Osteoblast (primary cell): ENCODE results near the gene EIF4G3. TPM values are rescaled to one million over a fixed set of nuclear protein-coding genes. Genes with fewer than 3 reads are reported as not detected.

Source experiments
- DNase-seq: peaks from one replicate; pipeline ENCODE4 v3.0.0; 2011; ENCODE audit warnings: low spot score, mixed read lengths; ENCODE audit not compliant: insufficient read length; ENCODE audit errors: missing footprints
- H2AFZ ChIP-seq: 2 replicates; pipeline ENCODE4 v1.6.0; 2011; ENCODE audit warnings: mild to moderate bottlenecking, low read length
- H3K27ac ChIP-seq: 2 replicates; pipeline ENCODE4 v1.5.1; 2011; ENCODE audit warnings: mild to moderate bottlenecking, low read depth, low read length, moderate library complexity
- H3K27me3 ChIP-seq: 2 replicates; pipeline ENCODE4 v1.6.0; 2012; ENCODE audit warnings: mild to moderate bottlenecking, control low read depth, inconsistent platforms, low read length, moderate library complexity; ENCODE audit not compliant: insufficient read depth
- H3K36me3 ChIP-seq: 2 replicates; pipeline ENCODE4 v1.5.1; 2011; ENCODE audit warnings: mild to moderate bottlenecking, low read length, control low read depth, moderate library complexity; ENCODE audit not compliant: insufficient read depth
- H3K4me1 ChIP-seq: 2 replicates; pipeline ENCODE4 v1.5.1; 2011; ENCODE audit warnings: mild to moderate bottlenecking, low read length, control low read depth, moderate library complexity; ENCODE audit not compliant: insufficient read depth
- H3K4me2 ChIP-seq: 2 replicates; pipeline ENCODE4 v1.6.0; 2011; ENCODE audit warnings: mild to moderate bottlenecking, low read length; ENCODE audit not compliant: insufficient read depth
- H3K4me3 ChIP-seq: fragments of 200-600 bp; sonication (generic); 3 replicates; pipeline ENCODE4 v1.5.1; 2012; ENCODE audit warnings: mild to moderate bottlenecking, low read length, inconsistent platforms; ENCODE audit not compliant: insufficient read depth
- H3K79me2 ChIP-seq: 2 replicates; pipeline ENCODE4 v1.6.0; 2012; ENCODE audit warnings: mild to moderate bottlenecking, low read length, control low read depth, inconsistent platforms; ENCODE audit not compliant: insufficient read depth
- H3K9me3 ChIP-seq: 2 replicates; pipeline ENCODE4 v1.5.1; 2011; ENCODE audit warnings: low read depth, low read length, control low read depth
- H4K20me1 ChIP-seq: 2 replicates; pipeline ENCODE4 v1.6.0; 2012; ENCODE audit warnings: mild to moderate bottlenecking, low read length, control low read depth; ENCODE audit not compliant: insufficient read depth
- total RNA-seq: library from RNA; depleted of rRNA; stranded (reverse); fragments of >200 nt; gene quantifications from 2 replicates; pipeline ENCODE4 v1.2.3, GENCODE V29; 2012
- TF ChIP-seq, protein P1 (sequence below): IDR thresholded peaks from 2 replicates; pipeline ENCODE4 v1.5.1; 2011; ENCODE audit warnings: mild to moderate bottlenecking, low read depth, low read length, moderate library complexity; ENCODE audit errors: extremely low read depth

EIF4G3 gene
- total RNA-seq, 1 donor: 55.0 TPM

DNA sequence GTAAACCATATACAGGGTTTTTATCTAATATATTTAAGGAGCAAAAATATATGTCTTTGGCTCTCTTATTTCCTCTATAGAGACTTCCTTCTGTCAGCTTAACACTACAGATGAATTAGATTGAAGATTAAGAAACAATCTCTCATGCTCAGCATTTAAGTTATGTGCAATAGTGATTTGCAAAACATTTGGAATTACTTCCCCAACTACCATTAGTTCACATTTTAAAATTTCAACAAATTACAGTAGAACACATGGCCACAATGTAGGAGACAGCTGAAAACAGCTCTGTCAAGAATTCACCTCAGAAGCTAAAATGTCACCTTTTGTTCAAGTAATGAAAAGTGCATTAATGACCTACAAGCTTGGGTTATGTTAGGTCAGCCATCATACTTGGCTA is 177.9 kb downstream of the EIF4G3 start:
- no peak overlapping the region for H2AFZ ChIP-seq
- DNase-seq: no peak
- no peaks in the 10 kb centered on the region for H4K20me1 ChIP-seq
- H3K4me1 ChIP-seq: no peaks in the 10 kb centered on the region
- TF ChIP-seq, protein P1, sequence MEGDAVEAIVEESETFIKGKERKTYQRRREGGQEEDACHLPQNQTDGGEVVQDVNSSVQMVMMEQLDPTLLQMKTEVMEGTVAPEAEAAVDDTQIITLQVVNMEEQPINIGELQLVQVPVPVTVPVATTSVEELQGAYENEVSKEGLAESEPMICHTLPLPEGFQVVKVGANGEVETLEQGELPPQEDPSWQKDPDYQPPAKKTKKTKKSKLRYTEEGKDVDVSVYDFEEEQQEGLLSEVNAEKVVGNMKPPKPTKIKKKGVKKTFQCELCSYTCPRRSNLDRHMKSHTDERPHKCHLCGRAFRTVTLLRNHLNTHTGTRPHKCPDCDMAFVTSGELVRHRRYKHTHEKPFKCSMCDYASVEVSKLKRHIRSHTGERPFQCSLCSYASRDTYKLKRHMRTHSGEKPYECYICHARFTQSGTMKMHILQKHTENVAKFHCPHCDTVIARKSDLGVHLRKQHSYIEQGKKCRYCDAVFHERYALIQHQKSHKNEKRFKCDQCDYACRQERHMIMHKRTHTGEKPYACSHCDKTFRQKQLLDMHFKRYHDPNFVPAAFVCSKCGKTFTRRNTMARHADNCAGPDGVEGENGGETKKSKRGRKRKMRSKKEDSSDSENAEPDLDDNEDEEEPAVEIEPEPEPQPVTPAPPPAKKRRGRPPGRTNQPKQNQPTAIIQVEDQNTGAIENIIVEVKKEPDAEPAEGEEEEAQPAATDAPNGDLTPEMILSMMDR: no peak
- H3K36me3 ChIP-seq: no peaks in the 10 kb centered on the region
- no peak overlapping the region for H3K4me3 ChIP-seq
- peaks cover 10% of the 10 kb centered on the region for H3K79me2 ChIP-seq
- H3K27me3 ChIP-seq: no peaks in the 10 kb centered on the region
- no peaks in the 10 kb centered on the region for H3K9me3 ChIP-seq
- no peak overlapping the region for H3K4me2 ChIP-seq
- no peak overlapping the region for H3K27ac ChIP-seq

DNA sequence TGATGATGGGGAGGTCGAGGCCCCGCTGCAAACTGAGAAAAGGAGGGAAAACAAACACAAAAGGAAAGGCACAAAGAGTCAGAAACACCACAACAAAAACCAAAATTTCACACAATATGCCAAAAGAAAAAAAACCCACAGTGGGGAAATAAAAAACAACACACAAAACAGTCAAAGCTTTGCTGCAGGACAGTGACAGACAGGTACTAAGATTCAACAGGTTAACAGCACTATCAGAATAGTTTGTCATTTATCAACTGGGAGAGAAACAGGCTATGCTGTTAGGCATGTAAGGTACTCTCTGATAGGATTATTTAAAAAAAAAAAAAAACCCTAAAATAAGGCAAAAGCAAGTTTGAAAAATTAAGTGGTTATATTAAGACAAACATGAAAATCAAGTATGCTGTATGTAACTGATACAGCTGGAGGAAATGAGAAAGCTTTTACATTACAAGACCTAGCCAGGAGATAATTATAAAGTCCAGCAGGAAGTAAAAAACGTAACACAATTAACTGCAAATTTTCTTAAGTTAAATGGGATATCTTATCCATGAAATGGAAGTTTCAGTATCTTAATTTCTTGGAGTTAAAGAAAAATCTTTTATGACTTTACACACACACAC is 179.0 kb downstream of the EIF4G3 start:
- no peaks in the 10 kb centered on the region for H4K20me1 ChIP-seq
- H3K79me2 ChIP-seq: peaks cover 3% of the 10 kb centered on the region

DNA sequence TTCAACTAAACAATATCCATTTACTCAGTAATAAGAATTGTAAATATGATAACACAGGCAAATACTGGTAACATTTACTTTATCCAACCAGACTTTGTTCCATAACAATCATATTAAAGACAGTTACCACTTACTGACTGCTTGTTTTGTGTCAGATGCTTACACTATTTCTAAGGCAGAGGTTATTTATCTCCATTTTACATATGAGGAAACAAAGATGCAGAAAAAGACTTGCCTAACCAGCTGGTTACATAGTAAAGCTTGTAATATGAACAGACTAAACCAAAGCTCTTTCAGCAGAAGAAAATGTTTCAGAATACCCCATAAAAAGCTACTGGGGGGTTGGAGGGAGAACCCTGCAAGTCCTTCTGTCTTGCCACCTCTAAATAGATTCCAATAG is 180.1 kb downstream of the EIF4G3 start:
- H3K79me2 ChIP-seq: peaks cover 8% of the 10 kb centered on the region
- DNase-seq: no peak
- TF ChIP-seq, protein P1: no peak

More for the DNA sequence above, 179.0 kb downstream of the EIF4G3 start:
- no peak overlapping the region for H3K4me2 ChIP-seq
- TF ChIP-seq, protein P1: no peak
- H2AFZ ChIP-seq: no peak overlapping the region
- no peak for DNase-seq
- no peaks in the 10 kb centered on the region for H3K36me3 ChIP-seq
- no peak overlapping the region for H3K4me3 ChIP-seq
- H3K27ac ChIP-seq: no peak overlapping the region
- no peaks in the 10 kb centered on the region for H3K27me3 ChIP-seq
- H3K9me3 ChIP-seq: no peaks in the 10 kb centered on the region
- peaks cover 5% of the 10 kb centered on the region for H3K4me1 ChIP-seq

DNA sequence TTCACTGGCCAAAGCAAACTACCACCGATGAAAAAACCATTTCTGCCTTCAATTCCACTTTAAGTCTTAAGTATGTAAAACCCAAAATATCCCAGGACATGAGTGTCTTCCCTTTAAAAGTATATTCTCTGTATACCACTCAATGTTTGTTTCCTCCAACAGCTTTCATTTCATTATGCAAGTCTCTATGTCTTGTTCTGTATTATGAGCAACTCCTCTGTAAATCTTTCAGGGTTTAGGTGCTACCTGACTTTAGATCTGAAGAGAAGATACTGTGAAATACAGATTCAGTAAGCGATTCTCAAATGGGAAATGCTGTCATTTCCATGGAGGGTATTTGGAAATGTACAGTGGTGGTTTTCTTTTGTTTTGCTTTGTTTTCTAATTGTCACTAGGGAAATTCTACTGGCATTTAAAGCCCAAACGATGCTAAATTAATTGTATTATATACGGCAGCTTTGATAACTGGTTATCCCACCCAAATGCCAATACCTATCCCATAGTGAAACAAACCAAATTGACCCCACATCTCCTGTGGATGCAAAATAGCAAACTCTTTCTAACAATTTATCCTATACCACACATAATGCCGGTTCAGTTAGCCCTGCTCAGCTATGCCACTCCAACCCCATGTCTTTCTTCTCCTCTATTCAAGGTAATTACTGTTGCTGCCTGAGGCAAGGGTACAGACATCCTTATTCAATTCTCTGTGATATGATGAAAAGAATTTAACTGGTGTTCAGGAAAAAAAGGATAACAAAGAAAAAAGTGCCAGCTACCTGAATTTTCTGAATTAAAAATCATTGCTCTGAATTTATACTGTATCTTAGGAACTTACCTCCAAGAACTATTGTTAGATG is 182.8 kb downstream of the EIF4G3 start:
- H3K4me3 ChIP-seq: no peak overlapping the region
- peaks cover 16% of the 10 kb centered on the region for H3K79me2 ChIP-seq
- H3K27ac ChIP-seq: no peak overlapping the region
- TF ChIP-seq, protein P1: no peak
- no peak for DNase-seq
- peaks cover 7% of the 10 kb centered on the region for H3K4me1 ChIP-seq
- no peak overlapping the region for H2AFZ ChIP-seq
- peaks cover 4% of the 10 kb centered on the region for H4K20me1 ChIP-seq
- H3K9me3 ChIP-seq: no peaks in the 10 kb centered on the region
- no peaks in the 10 kb centered on the region for H3K27me3 ChIP-seq
- H3K4me2 ChIP-seq: no peak overlapping the region
- no peaks in the 10 kb centered on the region for H3K36me3 ChIP-seq

More for the DNA sequence above, 180.1 kb downstream of the EIF4G3 start:
- H3K4me2 ChIP-seq: no peak overlapping the region
- H2AFZ ChIP-seq: no peak overlapping the region
- H4K20me1 ChIP-seq: peaks cover 4% of the 10 kb centered on the region
- no peaks in the 10 kb centered on the region for H3K27me3 ChIP-seq
- H3K4me3 ChIP-seq: no peak overlapping the region
- H3K36me3 ChIP-seq: no peaks in the 10 kb centered on the region
- H3K9me3 ChIP-seq: no peaks in the 10 kb centered on the region
- H3K4me1 ChIP-seq: peaks cover 7% of the 10 kb centered on the region
- no peak overlapping the region for H3K27ac ChIP-seq
